Tibial nerve (tissue), 4 donors: ENCODE data around the gene MMP8.

Experiments used
- CTCF ChIP-seq, 5 experiments: fragments of 200-600 bp in 3 of 5; fragments of 450-650 bp in 2 of 5; sonication (generic) in 3 of 5; IDR thresholded peaks; one replicate each; pipeline ENCODE4 v1.5.1; 2016 to 2019; ENCODE audit warnings: antibody characterized with exemption in 5 of 5, mild to moderate bottlenecking in 3 of 5, moderate library complexity in 2 of 5
- EP300 ChIP-seq, 2 donors: sonication (generic); formaldehyde crosslinking; IDR thresholded peaks; one replicate each; pipeline ENCODE4 v1.6.1; 2017; ENCODE audit warnings: antibody characterized with exemption in 2 of 2, mild to moderate bottlenecking in 1 of 2

GRCh38 chr11:102705626-102706025, 19.1 kb downstream of the MMP8 start, which contains the start of gene MMP27:
- TF ChIP-seq EP300 (IDR thresholded peaks at IDR 0.05), result no peak
- no peak for TF ChIP-seq CTCF (IDR thresholded peaks at IDR 0.05)
